Right lobe of liver (tissue), 6 donors: ENCODE data around the gene S100A8. TPM values are rescaled to one million over a fixed set of nuclear protein-coding genes. Genes with fewer than 3 reads are reported as not detected.
"Not testable (repeated sequence)": the region's sequence is repeated elsewhere in the genome, so short reads cannot be mapped to it uniquely, and the experiment has no call there.

Source experiments
- ATAC-seq, 4 donors: fragments of 200-7000 bp; cut with Tn5 transposase; one replicate each; pipeline ENCODE4 v1.9.1; 2020; ENCODE audit warnings: mild to moderate bottlenecking in 4 of 4, moderate library complexity in 4 of 4
- DNase-seq, 3 donors: peaks; one replicate each; pipeline ENCODE4 v3.0.0-alpha.2; 2020
- H3K27ac ChIP-seq, 3 donors: fragments of 200-600 bp; one replicate each; pipeline ENCODE4 v1.8.0; 2022
- H3K27me3 ChIP-seq, 2 donors: fragments of 200-600 bp; one replicate each; pipeline ENCODE4 v1.8.0; 2022
- H3K36me3 ChIP-seq, 4 donors: fragments of 200-600 bp; sonication (generic) in 1 of 4; one replicate each; pipeline versions ENCODE4 v1.5.1 to v1.8.0; 2017 to 2022; ENCODE audit warnings: control low read depth in 1 of 4
- H3K4me1 ChIP-seq, 4 donors: fragments of 200-600 bp; sonication (generic) in 1 of 4; one replicate each; pipeline versions ENCODE4 v1.5.1 to v1.8.0; 2017 to 2022; ENCODE audit warnings: control low read depth in 1 of 4
- H3K4me3 ChIP-seq, 3 donors: fragments of 200-600 bp; one replicate each; pipeline ENCODE4 v1.8.0; 2022
- H3K9me3 ChIP-seq, 4 donors: fragments of 200-600 bp; sonication (generic) in 1 of 4; one replicate each; pipeline versions ENCODE4 v1.5.1 to v1.8.0; 2017 to 2022; ENCODE audit warnings: control low read depth in 1 of 4
- CTCF ChIP-seq, 4 donors: fragments of 200-600 bp in 3 of 4; fragments of 450-650 bp in 1 of 4; IDR thresholded peaks; one replicate each; pipeline versions ENCODE4 v1.5.1 to v1.8.0; 2016 to 2022; ENCODE audit warnings: antibody characterized with exemption in 4 of 4, mild to moderate bottlenecking in 2 of 4
- POLR2A ChIP-seq: fragments of 450-650 bp; IDR thresholded peaks from one replicate; pipeline ENCODE4 v1.6.1; 2017; ENCODE audit warnings: antibody characterized with exemption, mild to moderate bottlenecking
- WGBS: methylation state at CpG from one replicate; pipeline ENCODE4 v1.1.6; 2018; ENCODE audit warnings: low coverage, low lambda C conversion rate; ENCODE audit not compliant: insufficient coverage; ENCODE audit errors: missing lambda C conversion rate; 5-methylcytosine and 5-hydroxymethylcytosine counted together
- intact Hi-C, 2 donors: fragments of 100-400 bp; cut with DNase I; formaldehyde crosslinking; loops; one replicate each; pipeline versions ENCODE4 v1.11.2 to v1.14.1; 2022
- total RNA-seq, 6 experiments: library from RNA; depleted of rRNA in 2 of 6; stranded (reverse); fragments of >200 nt in 2 of 6; fragmentation: NEBNext Ultra II Directional in 3 of 6; extraction: Animal tissue kit (Norgen Biotek cat#: 25700) in 3 of 6; gene quantifications; one replicate each; pipeline versions ENCODE4 v1.1.0 to v1.2.4, GENCODE V29; 2016 to 2023
- donor health status: DM: no; HTN: yes; CAD: no.
- donor health status: DM: no; HTN: no; CAD: no.
- donor health status: DM: no; HTN: no; CAD: no.
- donor health status: DM: no; HTN: yes; CAD: no.
- donor health status: DM: no; HTN: yes; CAD: no.

The S100A8 gene
- total RNA-seq, 6 experiments from 2014 or later = 16.0 to 47.4 (median 30.0) TPM

GRCh38 chr1:153405825-153406599 lies 15.1 kb upstream of the S100A8 start:
- H3K4me1 ChIP-seq, H3K4me3 ChIP-seq, H3K27ac ChIP-seq, DNase-seq, ATAC-seq, H3K27me3 ChIP-seq, H3K36me3 ChIP-seq, H3K9me3 ChIP-seq: not testable (repeated sequence)
- intact Hi-C loops = loop anchor here in 1 of 2 donors (10.0 kb wide), 1 partner anchor 51 kb away; the partner anchor contains the start of gene S100A9
- WGBS = 40% methylated on average over 1 of the region's 6 CpGs

GRCh38 chr1:153404768-153405167 lies 13.9 kb upstream of the S100A8 start:
- 34% methylated on average over 15 of the region's 15 CpGs for WGBS
- intact Hi-C loops = loop anchor here in 1 of 2 donors (10.0 kb wide), 1 partner anchor 50 kb away; the partner anchor contains the start of gene S100A9

GRCh38 chr1:153404086-153404635 lies 13.3 kb upstream of the S100A8 start:
- H3K9me3 ChIP-seq = no peaks in the 10 kb centered on the region
- intact Hi-C loops = loop anchor here in 1 of 2 donors (10.0 kb wide), 1 partner anchor 49 kb away; the partner anchor contains the start of gene S100A9
- H3K4me3 ChIP-seq = no peak overlapping the region
- no peaks in the 10 kb centered on the region for H3K27me3 ChIP-seq
- WGBS = 37% methylated on average over 5 of the region's 7 CpGs
- no peak overlapping the region for H3K27ac ChIP-seq
- DNase-seq (no peak), ATAC-seq (no peak)
- no peaks in the 10 kb centered on the region for H3K36me3 ChIP-seq
- H3K4me1 ChIP-seq = no peaks in the 10 kb centered on the region
- TF ChIP-seq POLR2A (no peak), CTCF (IDR thresholded peaks at IDR 0.05) (no peak)

More at GRCh38 chr1:153404768-153405167, 13.9 kb upstream of the S100A8 start:
- no peak overlapping the region for H3K4me3 ChIP-seq
- no peak overlapping the region for H3K27ac ChIP-seq
- H3K27me3 ChIP-seq = no peaks in the 10 kb centered on the region
- H3K4me1 ChIP-seq = no peaks in the 10 kb centered on the region
- peak; percentile 60 to 75 (median 67) for DNase-seq
- TF ChIP-seq CTCF (IDR thresholded peaks at IDR 0.05) (peak; percentile 51 to 61 (median 59)), POLR2A (no peak)
- no peaks in the 10 kb centered on the region for H3K9me3 ChIP-seq
- peak; percentile 81 to 84 (median 83) for ATAC-seq
- H3K36me3 ChIP-seq = no peaks in the 10 kb centered on the region

GRCh38 chr1:153403421-153404085 lies 12.7 kb upstream of the S100A8 start:
- DNase-seq = no peak
- ATAC-seq = no peak
- TF ChIP-seq CTCF (IDR thresholded peaks at IDR 0.05) (no peak), POLR2A (no peak)
- no peaks in the 10 kb centered on the region for H3K27me3 ChIP-seq
- H3K9me3 ChIP-seq = no peaks in the 10 kb centered on the region
- H3K36me3 ChIP-seq = no peaks in the 10 kb centered on the region
- no peak overlapping the region for H3K27ac ChIP-seq
- H3K4me1 ChIP-seq = no peaks in the 10 kb centered on the region
- WGBS = 49% methylated on average over 9 of the region's 11 CpGs
- no peak overlapping the region for H3K4me3 ChIP-seq
- intact Hi-C loops = loop anchor here in 1 of 2 donors (10.0 kb wide), 1 partner anchor 49 kb away; the partner anchor contains the start of gene S100A9
